Stimulated activated CD4-positive, alpha-beta T cell treated with anti-CD3 and anti-CD28 coated beads, Interleukin-2, amount 100 ng/mL, for 48 hours (primary cell): ENCODE data around the gene SPTBN2.

ENCODE experiments used
- DNase-seq, 2 donors: peaks; one replicate each; pipeline ENCODE4 v3.0.0-alpha.2; 2020

SPTBN2 gene

DNA sequence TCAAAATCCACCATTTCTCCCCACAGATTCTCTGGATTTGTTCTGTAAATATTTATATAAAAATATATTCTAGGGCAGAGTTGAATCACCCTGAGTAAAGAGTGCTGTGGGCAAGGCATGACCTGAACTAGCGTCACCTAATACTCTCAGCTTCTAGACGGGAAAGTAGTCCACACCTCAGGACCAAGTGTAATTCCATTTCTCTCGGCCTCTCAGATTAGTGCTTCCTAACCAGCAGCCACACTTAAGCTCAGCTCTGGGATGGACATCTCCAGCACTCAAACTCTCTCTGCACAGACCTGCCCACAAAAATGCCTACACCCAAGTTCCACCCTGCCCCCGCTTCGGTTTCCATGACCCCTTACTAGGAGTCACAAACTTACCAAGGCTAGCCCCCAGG is 5.3 kb downstream of the SPTBN2 start:
- no peak for DNase-seq

DNA sequence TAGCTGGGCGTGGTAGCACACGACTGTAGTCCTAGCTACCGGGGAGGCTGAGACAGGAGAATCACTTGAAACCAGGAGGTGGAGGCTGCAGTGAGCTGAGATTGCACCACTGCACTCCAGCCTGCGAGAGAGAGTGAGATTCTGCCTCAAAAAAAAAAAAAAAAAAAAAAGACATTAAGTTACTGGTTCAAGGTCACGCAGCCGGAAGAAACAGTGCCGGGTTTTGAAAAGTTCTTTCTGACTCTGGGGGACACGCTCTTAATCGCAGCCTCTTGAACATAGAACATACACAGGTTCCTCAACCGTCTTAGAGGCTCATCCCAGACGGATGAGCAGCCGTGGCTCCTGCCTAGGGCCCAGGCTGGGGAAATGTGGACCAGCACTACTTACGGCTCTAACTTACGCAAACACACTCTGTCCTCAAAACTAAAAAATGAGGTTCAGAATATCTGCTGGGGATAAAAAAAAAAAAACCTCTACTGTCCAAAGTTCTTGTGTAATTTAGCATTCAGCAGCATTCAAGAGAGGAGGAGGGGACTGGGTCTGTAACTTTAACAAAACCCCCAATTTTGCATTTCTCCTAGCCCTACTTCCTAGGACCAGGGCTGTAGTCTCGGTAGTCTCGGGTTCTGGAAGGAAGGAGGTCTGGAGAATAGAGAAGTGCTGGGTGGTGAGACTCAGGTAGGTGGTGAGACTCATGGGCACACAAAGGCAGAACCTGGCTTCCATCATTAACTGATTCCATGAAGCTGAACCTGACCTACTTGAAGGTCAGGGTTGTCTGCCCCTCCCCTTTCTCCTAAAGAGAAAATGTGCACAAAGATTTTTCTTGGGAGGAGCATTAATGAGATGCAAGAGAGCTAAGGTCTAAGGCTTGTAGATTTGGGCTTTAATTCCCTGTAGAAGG is 6.0 kb downstream of the SPTBN2 start:
- DNase-seq: no peak

DNA sequence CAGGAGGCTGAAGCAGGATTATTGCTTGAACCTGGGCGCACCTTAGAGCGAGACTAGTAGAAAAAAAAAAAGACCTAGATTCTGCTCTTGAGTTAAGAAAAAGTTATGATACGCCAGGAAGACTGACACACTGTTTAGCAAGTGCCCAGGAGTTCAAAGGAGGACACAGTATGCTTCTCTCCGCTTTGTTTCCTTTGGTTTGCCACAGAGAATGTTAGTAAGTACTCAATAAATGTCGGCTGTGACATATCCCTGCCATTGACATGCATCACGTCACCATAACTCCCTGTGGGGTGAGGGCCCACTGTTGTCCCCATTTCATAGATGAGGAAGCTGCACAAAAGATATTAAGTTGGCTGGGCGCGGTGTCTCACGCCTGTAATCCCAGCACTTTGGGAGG is 7.1 kb downstream of the SPTBN2 start:
- no peak for DNase-seq

DNA sequence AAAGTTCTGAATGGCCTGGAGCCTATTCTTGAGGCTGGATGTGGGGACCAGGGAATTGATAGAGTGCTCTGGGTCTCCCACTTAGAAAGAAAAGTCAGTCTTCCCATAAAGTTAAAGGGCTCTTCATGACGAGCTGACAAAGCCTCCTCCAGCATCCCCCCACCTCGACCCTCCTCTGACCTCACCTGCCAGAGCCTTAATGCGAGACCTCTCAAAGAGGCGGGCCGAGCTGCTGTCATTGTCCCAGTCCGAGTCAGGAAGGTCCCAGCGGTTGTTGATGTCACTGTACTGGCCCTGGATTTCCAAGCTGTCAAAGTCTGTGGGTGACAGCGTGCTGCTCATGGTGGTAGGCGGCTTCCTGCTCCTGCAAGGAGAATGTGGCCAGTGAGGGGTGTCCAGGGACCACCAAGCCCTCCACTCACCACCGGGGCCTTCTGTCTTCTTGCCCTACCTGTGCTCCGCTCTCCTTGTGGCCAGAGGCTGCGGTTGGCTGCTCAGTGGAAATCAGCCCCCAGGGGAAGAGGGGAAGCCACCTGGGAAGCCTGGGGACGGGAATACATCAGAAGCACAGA is 8.0 kb downstream of the SPTBN2 start:
- no peak for DNase-seq

DNA sequence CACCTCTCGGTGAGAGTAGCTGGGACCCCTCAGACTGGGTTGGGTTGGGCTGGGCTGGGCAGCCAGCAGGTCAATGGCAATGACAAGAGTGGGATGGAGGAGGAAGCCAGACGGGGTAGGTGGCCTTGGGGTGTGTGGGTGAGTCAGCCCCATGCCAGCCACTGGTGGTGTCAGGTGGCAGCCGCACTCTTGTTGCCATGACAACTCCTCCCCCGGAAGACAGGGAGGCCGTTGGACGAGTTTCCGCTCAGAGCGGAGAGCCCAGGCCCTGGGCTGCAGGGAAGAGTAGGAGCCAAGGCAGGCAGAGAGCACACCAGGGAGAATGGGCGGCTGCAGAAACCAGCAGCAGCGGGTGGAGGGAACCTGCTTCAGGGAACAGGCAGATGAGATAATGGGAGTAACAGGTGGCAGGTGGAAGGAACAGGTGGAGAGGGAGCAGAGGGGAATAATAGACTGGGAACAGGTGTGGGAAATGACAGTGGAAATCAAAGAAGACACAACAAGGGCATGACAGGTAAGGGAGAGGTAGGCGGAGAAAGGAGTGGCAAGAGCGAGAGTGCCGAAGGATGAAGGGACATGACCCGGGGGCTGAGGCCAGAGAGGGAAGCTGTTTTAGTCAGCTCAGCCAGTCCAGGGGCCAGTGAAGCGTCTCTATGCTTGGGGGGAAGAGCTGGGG is 8.7 kb downstream of the SPTBN2 start:
- DNase-seq: peak; percentile 15 to 24

DNA sequence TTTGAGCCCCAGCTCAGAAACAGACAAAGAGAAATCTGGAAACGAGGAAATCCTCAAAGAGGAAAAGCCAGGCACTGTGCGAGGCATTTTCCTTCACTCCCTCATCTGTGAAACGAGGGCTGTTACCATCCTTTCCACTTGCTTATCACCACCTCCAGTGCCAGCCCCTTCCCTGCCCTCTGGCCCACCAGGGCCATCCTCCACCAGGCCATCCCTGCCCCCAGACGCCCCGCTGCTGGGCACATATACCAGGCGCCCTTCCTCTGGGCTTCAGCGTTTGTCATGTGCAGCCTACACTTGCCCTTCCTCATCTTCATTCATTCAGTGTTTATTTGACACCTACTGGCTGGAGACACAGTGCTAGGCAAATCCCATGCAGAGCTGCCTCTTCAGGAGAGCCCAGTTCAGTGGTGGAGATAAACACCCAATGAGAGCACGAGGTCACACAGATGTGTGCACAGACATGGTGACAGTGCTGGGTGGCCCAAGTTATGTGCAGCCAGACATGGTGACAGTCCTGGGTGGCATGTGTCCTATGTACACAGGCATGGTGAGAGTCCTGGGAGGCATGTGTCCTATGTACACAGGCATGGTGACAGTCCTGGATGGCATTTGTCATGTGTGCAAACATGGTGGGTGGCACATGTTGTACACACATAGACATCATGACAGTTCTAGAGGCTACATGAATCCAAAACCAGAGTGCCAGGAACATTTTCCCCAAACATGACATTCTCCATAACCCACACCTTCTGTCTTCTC is 9.7 kb downstream of the SPTBN2 start:
- DNase-seq: no peak

DNA sequence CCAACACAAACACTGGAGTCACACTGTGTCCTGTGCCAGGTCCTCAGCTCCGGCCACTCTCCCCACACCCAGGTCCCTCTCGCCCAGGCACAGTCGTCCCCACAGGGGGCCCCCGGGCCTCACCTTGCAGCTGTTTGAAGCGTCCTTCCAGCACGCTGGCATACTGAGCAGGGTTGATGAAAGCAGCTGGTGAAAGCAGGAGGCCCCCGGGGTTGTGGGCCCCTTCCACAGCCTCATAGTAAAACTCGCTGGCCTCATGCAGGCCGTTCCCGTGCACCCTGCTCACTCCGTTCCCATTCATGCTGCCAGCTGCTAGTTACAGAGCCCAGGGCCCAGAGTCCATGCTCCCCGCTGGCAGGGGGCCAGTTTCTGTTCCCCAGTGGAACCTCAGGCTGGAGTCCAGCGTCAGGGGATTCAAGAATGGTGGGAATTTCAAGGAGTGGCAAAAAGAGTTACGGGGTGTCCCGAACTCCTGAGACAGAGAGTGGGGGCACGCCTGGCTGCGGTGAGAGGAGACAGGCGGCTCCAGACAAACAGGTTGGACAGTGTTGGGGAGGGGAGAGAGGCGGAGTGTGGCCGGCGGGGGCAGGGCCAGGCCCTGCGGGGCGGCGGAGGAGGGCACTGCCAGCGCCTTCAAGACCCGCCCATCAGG is 10.6 kb downstream of the SPTBN2 start:
- no peak for DNase-seq

DNA sequence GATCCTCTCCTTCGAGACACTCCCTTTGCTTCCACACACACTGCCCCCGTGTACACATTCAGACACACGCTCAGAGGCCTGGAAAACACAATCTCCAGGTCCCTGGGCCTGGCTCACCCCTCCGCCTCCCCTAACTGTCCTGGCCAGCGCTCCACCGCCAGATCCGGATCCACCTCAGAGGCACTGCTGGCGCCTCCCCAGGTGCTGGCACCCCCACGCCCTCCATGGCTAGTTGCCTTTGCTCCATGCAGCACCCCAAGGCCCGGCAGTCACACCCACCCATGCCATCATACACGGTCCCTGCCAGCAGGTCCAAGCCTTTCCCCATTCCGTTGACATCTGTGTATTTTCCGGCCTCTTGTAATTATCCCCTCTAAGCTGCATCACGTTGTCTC is 11.1 kb downstream of the SPTBN2 start:
- DNase-seq: no peak

DNA sequence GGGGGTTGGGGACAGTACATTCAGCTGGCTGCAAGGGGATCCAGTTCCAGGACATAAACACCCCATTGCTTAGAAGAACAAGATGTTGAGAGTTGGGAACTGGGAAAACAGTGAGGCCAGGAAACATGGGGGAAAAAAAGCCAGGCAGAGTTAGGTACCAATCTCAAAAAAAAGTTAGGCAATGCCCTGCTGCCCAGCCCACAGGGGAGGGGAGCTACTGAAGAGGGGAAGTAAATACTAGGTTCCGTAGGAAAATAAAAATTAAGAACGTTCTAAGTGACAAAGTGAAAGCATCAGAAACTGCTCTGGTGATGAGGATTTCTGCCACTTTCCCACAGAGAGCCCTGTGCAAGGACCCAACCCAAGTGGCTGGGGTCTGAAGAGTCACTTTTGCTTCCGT is 12.0 kb downstream of the SPTBN2 start:
- no peak for DNase-seq

DNA sequence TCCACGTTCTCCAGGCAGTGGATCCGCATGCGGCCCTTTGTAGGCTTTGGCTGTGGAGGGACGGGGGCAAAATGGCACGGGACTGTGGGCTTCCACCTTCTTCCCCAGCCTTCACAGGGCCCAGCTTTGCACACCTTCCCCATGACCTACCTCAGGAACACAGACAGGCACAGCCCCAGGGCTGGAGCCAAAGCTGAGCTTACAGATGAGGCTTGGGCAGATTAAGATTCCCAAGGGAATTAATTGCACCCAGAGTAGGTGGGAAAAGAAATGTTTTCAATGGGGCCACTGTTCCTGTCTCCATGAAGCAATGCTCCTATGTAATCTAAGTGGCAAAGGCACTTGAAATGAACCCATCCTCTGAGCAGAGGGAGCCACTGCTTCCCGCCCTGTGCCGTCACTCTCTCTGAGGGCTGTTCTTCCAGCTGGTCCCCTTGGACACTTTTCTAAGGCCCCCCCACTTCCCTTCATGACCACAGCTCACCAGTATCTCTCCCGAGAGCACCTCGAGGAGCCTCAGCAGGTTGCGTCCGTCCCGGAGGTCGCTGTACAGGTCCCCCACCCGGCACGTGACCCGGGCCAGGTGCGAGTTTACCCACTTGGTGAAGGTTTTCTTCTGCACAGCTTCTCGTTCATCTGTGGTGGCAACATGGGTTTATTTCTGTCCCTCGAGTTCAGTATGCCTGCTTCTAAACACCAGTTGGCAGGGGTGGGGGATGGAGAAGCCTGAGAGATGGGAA is 13.5 kb downstream of the SPTBN2 start:
- DNase-seq: no peak

DNA sequence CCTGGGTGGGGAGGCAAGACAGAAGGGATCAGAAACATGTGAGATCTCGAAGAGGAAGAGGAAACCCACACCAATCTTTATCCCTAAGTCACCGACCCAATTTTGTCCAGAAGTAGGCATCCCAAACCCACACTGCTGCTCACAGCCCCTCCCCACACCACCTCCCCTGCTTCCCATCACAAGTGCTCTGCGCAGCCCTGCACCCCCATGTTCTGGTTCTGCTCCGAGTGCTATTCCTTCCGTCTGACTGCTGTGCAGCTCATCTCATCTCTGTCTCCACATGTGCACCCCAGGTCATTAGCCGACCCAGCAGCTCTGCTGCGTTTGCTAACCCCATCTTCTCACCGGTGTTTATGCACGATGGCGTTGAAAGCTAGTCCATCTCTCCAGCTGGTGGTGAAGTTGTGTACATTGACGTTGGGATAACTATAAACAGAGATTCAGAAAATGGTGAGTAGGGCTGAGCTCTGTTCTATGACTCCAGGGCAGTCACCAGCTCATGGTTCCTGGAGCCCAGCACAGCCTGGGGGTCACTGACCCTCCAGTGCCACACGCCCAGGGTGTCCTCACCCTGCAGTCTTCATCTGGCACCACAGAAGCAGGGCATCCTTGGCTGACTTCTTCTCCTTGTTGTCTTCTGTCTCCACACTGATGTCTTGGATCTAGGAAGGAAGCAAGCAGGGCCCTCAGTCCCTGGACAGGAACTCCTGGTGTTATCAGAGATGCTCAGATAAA is 15.1 kb downstream of the SPTBN2 start:
- DNase-seq: no peak

DNA sequence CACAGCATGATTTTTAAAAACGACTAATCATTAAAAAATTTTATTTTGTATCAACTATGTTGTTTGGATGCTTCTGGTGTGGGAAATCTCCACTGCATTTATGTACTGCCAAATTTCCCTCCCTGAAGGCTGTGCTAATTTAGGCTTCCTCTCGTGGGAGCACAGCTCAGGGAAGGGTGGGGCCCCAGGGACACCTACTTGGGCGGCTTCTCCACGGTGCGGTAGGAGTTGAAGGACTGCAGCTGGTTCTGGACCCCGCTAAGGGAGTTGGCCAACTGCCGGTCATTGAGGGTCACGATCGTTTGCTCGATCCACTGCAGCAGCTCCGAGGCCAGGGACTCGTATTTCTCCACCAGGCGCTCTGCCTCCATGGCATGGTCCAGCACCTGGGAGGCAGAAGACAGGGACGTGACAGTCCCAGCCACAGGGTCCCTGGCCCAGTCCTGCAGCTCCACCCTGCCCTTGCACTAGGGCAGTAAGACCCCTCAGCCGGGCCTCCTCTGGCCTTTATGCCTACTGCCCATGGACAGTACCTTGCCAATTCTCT is 18.6 kb downstream of the SPTBN2 start:
- DNase-seq: no peak

DNA sequence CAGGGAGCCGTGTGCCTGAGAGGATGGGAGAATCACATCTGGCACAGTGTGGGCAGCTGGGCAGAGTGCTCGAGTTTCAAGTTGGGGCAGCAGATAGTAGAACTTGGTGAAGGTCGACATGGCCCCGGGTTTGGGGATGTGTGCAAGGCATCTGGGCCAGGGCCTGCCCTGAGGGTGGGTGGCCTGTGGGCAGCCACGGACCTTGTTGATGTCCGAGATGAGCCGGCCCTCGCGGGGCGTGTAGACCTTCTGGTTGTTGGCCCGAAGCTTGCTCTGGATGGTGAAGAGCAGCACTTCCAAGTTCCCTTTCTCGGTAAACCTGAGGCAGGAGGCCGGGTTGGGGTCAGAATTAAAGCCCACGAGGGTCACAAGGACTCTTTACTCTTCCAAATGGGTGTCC is 20.3 kb downstream of the SPTBN2 start:
- DNase-seq: no peak

DNA sequence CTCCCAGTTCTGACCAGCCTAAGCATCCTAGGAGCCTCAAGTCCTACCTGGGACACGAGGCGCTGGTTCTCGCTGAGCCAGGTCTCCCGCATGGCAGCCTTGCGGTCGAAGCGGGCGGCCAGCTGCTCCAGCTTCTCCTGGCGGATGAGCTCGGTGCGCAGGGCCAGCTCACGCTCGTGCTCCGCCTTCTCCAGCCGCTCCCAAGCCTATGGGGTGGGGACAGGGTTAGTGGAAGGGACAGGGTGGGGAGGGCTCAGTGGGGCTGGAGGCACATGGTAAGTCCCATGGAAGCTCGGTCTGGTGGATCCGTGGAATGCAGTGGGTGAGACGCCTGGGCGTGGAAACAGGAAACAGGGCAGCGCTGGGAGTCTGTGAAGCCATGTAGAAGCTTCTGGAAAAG is 20.9 kb downstream of the SPTBN2 start:
- DNase-seq: no peak

DNA sequence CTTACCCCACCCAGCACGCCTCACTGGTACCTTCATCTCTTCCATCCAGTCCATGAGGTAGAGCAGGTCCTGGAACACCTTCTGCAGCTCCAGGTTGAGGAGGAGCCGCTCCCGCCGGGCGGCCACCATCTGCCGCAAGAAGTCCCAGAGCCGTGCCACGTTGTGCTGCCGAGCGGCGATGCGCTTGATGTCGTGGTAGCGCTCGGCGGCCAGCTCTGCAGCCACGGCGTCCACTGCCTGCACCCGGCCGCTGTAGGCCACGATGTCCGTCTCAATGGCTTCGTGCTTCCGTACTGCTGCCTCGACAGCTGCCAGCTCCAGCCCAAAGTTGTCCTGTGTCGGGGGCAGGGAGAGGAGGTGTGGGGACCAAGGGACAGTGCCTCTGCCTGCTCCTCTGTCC is 21.5 kb downstream of the SPTBN2 start:
- no peak for DNase-seq

DNA sequence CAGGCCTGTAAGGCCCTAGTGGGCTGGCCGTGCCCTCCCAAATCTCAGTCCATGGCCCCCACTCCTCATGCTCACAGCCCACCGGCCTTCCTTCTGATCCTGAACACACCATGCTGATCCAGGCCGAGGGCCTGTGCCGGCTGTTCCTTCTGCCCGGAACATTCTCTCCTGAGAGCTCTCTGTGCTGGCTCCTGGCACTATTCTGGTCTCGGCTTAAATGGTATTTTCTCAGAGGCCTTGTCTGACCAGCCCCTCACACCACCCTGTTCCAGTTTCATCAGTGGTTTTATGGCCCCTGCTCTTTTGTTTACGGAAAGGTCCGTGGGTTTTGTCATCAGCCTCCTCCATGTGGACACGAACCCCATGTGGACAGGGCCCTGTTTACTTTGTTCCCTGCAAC is 22.0 kb downstream of the SPTBN2 start:
- DNase-seq: no peak

DNA sequence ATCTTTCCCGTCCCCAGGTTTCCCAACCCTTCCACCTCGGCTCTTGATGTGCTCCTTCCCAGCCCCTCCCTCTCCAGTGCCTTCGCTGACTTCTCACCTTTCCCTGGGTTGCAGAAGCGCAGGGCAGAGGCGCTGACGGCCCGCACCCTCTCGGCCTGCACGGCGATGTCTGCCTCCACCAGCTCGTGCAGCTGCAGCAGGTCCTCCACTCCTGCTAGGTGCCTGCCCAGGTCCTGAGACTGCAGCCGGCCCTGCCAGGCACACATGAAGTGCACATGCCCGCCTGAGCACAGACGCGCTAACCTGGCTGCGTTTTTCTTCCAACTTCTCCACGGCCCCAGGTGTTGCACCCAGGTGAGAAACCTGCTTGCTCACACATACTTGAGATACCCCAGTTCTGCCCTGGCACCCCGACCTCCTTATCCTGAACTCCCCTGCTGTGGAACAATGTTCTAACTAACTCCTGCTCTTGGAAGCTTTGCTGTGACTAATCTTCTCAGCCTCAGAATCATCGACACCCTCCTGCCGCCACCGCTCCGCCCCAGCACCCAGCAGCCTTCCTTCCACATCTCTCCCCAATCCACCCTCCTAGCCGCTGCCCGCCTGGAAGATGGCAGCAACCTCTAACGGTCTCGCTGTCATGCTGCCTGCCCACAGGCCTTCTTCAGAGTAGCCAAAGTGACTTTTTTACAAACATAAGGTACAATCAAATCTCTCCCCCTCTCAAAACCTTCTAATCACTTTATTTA is 23.3 kb downstream of the SPTBN2 start:
- DNase-seq: no peak

DNA sequence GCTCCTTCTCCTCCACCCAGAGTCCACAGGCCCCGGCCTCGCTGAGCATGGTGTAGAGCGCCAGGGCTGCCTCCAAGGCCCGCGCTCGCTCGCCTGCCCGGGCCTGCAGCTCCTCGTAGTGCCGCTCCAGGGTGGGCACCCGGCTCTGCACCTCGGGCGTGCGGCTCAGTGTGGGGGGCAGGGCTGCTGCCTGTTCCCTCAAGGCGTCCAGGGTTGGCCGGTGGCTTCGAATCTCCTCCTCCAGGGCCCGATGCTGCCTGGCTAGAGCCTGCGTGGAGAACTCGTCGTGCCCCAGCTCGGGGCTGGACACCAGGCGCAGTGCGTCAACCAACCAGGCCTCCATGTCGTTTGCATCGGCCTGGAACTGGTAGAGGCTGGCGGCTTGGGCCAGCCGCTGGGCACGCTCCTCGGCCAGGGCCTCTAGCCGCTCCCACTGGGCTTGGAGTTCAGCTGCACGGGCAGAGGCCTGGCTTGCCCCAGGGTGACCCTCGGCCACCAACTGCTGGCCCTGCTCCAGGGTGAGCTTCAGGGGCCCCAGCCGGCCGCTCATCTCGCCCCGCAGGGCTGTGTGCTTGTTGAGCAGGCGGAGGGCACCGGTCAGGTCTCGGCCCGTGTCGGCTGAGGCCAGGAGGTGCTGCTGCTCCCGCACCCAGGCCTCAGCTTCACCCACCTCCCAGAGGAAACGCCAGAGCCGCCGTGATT is 24.2 kb downstream of the SPTBN2 start:
- DNase-seq: no peak

DNA sequence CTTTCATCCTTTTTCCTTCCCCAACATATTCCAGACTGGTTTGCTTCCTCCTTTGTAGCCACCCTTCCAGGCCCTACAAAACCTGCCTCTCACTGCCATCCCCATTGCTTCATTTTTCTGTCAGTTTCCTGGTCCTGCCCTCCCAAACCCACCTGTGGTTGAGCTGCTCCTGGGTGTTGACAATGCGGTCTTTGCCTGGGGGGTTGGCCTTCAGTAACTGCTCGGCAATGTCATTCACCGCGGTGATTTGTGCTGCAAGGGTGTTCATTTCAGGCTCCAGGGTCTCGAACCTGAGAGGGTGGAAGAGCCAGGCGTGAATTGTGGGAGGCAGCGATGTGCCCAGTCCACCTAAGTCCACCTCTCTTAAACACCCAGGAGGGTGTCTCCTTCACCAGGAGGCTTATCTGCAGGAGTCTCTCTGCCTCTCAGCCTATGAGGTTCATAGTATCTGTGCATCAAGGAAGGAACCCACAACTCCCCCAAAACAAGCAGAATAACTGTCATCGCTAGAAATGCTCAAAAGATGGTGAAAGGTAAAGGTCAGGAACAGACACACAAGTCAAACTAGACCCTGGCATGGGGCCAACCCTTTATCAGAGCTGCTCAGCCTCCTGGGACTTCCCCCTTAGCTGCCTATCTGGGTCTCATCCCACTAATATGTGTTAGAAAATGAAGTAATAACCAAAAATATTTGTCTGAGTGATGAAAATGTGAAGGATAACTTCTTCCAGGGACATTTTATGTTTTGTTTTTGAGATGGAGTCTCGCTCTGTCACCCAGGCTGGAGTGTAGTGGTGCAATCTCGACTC is 27.4 kb downstream of the SPTBN2 start:
- no peak for DNase-seq
